ENCODE results near the gene TNRC6C.

The TNRC6C gene

DNA sequence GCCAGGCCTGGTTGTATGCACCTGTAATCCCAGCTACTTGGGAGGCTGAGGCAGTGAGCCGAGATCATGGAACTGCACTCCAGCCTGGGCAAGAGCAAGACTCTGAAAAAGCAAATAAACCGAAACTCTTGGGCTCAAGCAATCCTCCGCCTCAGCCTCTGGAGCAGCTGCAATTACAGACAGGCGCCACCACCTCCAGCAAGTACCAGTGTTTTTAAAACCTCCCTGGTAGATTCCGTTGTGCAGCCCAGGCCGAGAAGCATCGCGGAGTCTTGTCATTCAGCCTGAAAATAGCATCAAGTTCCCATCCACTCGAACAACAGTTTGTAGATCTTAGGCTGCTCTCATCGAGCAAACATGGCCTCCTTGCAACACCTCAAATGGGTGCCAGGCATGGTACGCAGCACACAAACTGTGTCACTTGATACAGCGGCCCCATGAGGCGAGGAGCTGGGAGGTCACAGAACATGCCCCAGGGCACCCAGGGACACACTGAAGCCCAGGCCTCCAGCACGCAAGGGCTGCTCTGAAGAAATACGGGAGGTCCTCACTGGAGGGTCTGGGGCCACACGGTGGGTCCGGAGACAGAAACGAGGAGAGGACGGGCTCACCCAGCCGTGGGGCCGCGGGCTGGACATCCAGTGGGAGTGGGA is 152.0 kb downstream of the TNRC6C start:
- TF ChIP-seq, protein P1, sequence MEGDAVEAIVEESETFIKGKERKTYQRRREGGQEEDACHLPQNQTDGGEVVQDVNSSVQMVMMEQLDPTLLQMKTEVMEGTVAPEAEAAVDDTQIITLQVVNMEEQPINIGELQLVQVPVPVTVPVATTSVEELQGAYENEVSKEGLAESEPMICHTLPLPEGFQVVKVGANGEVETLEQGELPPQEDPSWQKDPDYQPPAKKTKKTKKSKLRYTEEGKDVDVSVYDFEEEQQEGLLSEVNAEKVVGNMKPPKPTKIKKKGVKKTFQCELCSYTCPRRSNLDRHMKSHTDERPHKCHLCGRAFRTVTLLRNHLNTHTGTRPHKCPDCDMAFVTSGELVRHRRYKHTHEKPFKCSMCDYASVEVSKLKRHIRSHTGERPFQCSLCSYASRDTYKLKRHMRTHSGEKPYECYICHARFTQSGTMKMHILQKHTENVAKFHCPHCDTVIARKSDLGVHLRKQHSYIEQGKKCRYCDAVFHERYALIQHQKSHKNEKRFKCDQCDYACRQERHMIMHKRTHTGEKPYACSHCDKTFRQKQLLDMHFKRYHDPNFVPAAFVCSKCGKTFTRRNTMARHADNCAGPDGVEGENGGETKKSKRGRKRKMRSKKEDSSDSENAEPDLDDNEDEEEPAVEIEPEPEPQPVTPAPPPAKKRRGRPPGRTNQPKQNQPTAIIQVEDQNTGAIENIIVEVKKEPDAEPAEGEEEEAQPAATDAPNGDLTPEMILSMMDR (IDR thresholded peaks at IDR 0.05; ENCODE audit: low read depth, low read length), result no peak
- no peak for DNase-seq (ENCODE audit: extremely low read depth, low read depth)

DNA sequence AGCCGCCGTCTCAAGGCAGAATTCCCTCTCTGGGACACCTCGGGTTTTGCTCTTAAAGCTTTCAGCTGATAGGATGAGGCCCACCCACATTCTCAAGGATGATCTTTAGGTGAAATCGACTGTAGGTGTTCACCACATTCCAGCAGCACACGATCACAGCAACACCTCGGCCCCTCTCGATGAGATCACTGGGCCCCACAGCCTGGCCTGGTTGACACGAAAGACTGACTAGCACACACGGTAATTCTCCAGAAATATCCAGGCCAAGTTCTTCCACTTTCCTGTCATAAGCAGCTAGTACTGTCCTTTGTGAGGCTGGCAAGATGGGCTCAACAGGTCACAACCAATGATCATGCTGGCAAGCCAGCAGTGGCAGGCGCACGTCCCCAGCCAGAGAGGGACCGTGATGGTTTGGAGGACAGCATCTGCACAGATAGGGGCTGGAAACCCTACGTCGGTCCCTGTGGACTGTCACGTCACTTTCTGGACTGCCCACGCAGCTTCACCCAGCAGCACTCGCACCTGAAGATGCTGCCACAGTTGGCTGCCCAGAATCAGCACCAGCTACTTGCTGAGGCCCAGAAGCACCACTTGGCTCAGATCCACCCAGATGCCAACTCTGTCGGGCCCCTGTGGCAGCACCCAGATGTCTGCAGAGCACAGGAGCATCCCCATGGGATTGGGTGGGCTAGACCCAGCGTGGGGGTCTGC is 152.7 kb downstream of the TNRC6C start:
- TF ChIP-seq, protein P1 (IDR thresholded peaks at IDR 0.05; ENCODE audit: low read depth, low read length), result no peak
- no peak for DNase-seq (ENCODE audit: extremely low read depth, low read depth)

DNA sequence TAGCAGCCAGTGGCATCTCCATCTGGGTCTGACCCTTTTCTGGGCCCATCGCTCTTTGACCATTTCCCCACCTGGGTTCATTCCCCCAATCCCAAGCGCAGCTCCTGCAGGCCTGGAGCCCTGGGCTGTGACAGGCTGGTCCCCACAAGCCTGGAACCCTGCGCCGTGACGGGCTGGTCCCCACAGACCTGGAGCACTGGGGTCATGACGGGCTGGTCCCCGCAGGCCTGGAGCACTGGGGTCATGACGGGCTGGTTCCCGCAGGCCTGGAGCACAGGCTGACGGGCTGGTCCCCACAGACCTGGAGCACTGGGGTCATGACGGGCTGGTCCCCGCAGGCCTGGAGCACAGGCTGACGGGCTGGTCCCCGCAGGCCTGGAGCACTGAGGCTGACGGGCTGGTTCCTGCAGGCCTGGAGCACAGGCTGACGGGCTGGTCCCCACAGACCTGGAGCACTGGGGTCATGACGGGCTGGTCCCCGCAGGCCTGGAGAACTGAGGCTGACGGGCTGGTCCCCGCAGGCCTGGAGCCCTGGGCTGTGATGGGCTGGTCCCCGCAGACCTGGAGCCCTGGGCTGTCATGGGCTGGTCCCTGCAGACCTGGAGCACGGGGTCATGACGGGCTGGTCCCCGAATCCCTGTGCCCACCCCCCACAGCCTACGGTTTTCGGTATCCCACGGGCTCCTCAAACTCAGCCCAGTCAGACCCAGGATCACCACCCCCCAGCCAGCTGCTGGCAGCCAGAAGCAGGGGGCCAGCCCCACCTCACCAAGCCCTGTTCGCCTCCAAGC is 153.4 kb downstream of the TNRC6C start:
- TF ChIP-seq, protein P1 (IDR thresholded peaks at IDR 0.05; ENCODE audit: low read depth, low read length), result no peak
- DNase-seq (ENCODE audit: extremely low read depth, low read depth), result no peak

DNA sequence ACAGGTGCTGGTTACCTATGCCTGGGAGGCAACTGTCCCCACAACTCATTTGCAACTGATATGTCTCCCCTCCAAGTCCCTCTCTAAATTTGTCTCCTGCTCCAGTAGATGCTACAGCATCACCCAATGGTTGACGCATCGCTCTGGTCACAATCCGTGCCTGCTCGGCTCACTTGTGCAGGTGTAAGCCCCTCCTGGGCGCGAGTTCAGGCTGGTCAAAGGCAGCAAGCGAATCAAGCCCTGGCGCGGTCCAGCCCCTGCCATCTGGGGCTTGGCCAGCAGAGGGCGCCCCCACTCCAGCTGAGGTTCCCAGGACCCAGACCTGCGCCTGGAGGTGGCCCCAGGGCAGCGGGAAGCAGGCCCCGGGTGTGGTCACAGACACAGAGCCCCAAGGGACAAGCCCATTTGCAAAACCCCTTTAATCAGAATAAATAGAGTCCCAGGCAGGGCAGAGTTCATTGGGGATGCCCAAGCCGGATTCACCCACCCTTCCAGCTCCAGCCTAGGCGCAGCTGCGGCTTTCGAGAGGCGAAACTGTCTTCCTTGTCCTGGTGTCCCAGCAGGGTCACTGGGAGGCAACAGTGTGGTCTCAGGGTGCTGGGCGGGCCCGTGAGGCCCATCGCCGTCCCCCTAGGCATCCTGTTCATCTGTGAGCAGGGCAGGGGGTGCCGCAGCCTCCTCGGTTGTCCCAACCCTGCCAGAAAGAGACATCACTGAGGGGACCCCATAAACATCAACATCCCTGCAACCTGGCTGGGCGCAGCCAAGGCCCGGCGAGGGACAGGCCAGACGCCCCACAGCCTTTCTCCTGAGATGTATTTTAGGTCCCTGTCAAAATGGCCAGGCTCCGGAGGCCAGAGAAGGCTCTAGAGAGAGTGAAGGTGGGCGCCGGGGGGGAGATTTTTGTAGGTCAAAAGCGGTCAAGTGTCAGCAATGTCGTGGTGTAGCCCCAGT is 154.3 kb downstream of the TNRC6C start:
- TF ChIP-seq, protein P1 (IDR thresholded peaks at IDR 0.05; ENCODE audit: low read depth, low read length), result peak; percentile 98
- no peak for DNase-seq (ENCODE audit: extremely low read depth, low read depth)

DNA sequence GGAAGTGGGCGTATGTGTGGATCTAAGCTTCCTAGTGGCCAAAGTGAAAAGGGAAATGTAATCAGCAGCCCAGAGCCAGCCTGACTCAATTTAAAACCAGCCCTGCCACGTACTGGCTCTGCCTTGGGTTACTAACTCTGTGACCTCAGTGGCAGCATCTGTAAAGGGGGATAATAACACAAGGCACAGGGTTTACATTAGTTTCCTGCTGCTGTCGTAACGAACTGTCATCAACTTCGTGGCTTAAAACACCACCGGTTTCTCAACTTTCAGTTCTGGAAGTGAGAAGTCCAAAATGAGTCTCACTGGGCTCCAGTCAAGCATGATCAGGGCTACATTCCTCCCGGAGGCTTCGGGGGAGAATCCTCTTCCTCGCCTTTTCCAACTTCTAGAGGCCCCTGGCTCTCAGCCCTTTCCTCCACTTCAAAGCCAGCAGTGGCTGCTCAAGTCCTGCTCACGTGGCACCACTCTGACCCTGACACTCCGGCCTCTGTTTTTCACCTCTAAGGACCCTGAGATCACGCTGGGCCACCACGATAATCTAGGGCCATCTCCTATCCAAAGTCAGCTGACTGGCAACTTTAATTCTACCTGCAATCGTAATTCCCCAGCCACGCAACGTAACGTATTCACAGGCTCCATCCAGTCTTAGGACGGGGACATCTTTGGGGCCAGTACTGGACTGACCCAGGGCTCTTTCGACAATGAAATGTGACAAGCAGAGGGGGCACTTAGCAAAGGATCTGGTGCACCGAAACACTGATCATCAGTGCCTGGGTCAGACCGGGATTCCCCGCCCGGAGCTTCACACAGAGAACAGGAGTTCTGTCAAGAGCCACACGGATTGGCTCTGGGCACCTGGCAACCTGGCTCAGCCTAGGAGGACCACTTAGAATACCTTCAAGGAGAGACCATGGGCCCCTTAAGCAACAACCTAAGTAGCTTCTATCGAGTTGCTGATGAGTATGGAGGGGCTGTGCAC is 155.6 kb downstream of the TNRC6C start:
- DNase-seq (ENCODE audit: extremely low read depth, low read depth), result no peak
- TF ChIP-seq, protein P1 (IDR thresholded peaks at IDR 0.05; ENCODE audit: low read depth, low read length), result no peak
